RCC 7860 (cell line): ENCODE measurements around the gene EPS8.

Experiments used
- DNase-seq: peaks from one replicate; pipeline ENCODE4 v3.0.0-alpha.2; 2015; ENCODE audit warnings: low spot score
- FAIRE-seq: peaks from 2 replicates; lab custom pipeline; 2012; peaks lifted over from hg19 to GRCh38; lab: Jason Lieb, UNC

The EPS8 gene

GRCh38 chr12:15800278-15800677 is 11.1 kb upstream of the EPS8 start:
- FAIRE-seq (no peak), DNase-seq (no peak)

GRCh38 chr12:15797818-15798217 is 8.6 kb upstream of the EPS8 start:
- DNase-seq (peak; percentile 24), FAIRE-seq (peak; percentile 46)

GRCh38 chr12:15796493-15797141 is 7.4 kb upstream of the EPS8 start:
- FAIRE-seq (peak; percentile 93), DNase-seq (peak; percentile 64)

GRCh38 chr12:15794836-15795235 is 5.6 kb upstream of the EPS8 start:
- DNase-seq = no peak
- FAIRE-seq = no peak

GRCh38 chr12:15794196-15794595 is 5.0 kb upstream of the EPS8 start:
- DNase-seq (no peak), FAIRE-seq (no peak)

- peak; percentile 35 for DNase-seq
- FAIRE-seq = no peak
These were observed 662 bp downstream of the EPS8 start for GRCh38 chr12:15788233-15789219.

- FAIRE-seq (no peak), DNase-seq (no peak)
These were observed 1.4 kb downstream of the EPS8 start for GRCh38 chr12:15787778-15788177.

- DNase-seq = no peak
These were observed 2.4 kb downstream of the EPS8 start for GRCh38 chr12:15786772-15787171.

GRCh38 chr12:15783288-15783687 is 5.9 kb downstream of the EPS8 start:
- DNase-seq = no peak
- FAIRE-seq = no peak

More at GRCh38 chr12:15786772-15787171, 2.4 kb downstream of the EPS8 start:
- FAIRE-seq = no peak

GRCh38 chr12:15782667-15783066 is 6.5 kb downstream of the EPS8 start:
- FAIRE-seq (no peak), DNase-seq (no peak)

- FAIRE-seq = no peak
- DNase-seq = no peak
These were observed 9.3 kb downstream of the EPS8 start for GRCh38 chr12:15779925-15780324.

- FAIRE-seq (peak; percentile 87), DNase-seq (peak; percentile 46)
These were observed 11.1 kb downstream of the EPS8 start for GRCh38 chr12:15778126-15778525.

- no peak for FAIRE-seq
- no peak for DNase-seq
These were observed 11.7 kb downstream of the EPS8 start for GRCh38 chr12:15777355-15778012.

GRCh38 chr12:15776532-15776931 is 12.7 kb downstream of the EPS8 start:
- no peak for DNase-seq
- no peak for FAIRE-seq

GRCh38 chr12:15774819-15775218 is 14.4 kb downstream of the EPS8 start:
- no peak for DNase-seq
- no peak for FAIRE-seq

GRCh38 chr12:15772405-15773018 is 16.7 kb downstream of the EPS8 start:
- FAIRE-seq (no peak), DNase-seq (no peak)

GRCh38 chr12:15770581-15770980 is 18.6 kb downstream of the EPS8 start:
- FAIRE-seq (peak; percentile 54), DNase-seq (no peak)

GRCh38 chr12:15770021-15770420 is 19.2 kb downstream of the EPS8 start:
- FAIRE-seq (no peak), DNase-seq (no peak)

- FAIRE-seq (no peak), DNase-seq (no peak)
These were observed 19.6 kb downstream of the EPS8 start for GRCh38 chr12:15769586-15769985.

GRCh38 chr12:15767301-15767700 is 21.9 kb downstream of the EPS8 start:
- FAIRE-seq (no peak), DNase-seq (no peak)

GRCh38 chr12:15763328-15763727 is 25.9 kb downstream of the EPS8 start:
- no peak for FAIRE-seq

More at GRCh38 chr12:15763328-15763727, 25.9 kb downstream of the EPS8 start:
- DNase-seq = no peak
